DND-41 (cell line): ENCODE results near the gene FAM83E.

Experiments
- CTCF ChIP-seq: IDR thresholded peaks from 2 replicates; pipeline ENCODE4 v1.5.1; 2012; ENCODE audit warnings: borderline replicate concordance, low read length, moderate library complexity, mild to moderate bottlenecking; ENCODE audit not compliant: poor library complexity, severe bottlenecking; ENCODE audit errors: extremely low read depth
- EZH2 ChIP-seq: IDR thresholded peaks from 3 replicates; pipeline ENCODE4 v1.6.1; 2012; ENCODE audit warnings: borderline replicate concordance, low read depth, mild to moderate bottlenecking, moderate library complexity, low read length, inconsistent platforms; ENCODE audit not compliant: severe bottlenecking

- no peak for TF ChIP-seq CTCF
- no peak for TF ChIP-seq EZH2
Measured at GRCh38 chr19:48644355-48644754, 29.5 kb upstream of the FAM83E start.
